GM21515 (cell line): ENCODE data around the gene KCNAB1.
"Not testable (repeated sequence)": the region's sequence is repeated elsewhere in the genome, so short reads cannot be mapped to it uniquely, and the experiment has no call there.

Experiments
- ATAC-seq: cut with Tn5 transposase; IDR thresholded peaks from one replicate; pipeline ENCODE4 v1.9.1; 2021; ENCODE audit not compliant: unreplicated experiment

The KCNAB1 gene

DNA sequence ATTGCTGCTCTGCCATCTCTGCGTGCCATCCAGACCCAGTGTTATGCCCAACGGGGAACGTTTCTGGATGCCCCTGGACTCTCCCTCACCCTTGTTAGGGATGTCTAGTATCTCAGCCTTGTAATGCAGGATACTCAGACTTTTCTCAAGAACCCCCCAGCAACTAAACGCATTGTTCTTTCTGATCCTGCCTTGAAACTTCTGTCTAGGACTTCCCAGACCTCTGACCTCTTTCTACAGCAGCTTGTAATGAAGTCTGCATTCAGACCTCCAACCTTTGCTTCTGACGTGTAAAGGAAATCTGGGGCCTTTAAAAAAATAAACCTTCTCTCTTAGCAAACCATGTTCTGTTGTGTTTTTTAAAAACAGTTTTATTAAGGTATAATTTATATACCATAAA lies 139.5 kb downstream of the KCNAB1 start:
- ATAC-seq, result no peak

DNA sequence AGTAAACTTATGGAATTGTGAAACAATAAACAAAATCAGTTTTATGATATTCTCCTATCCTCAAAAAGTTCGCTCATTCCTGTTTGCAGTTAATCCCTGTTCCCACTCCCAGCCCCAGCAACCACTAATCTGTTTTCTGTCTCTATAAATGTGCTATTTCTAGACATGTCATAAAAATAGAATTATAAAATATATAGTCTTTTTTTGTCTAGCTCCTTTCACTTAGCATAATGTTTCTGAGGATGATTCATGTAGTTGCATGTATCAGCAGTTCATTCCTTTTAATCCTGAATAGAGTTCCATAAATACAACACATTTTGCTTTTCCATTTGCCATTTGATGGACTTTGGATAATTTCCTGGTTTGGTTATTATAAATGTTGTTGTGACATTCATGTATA lies 140.0 kb downstream of the KCNAB1 start:
- no peak for ATAC-seq

DNA sequence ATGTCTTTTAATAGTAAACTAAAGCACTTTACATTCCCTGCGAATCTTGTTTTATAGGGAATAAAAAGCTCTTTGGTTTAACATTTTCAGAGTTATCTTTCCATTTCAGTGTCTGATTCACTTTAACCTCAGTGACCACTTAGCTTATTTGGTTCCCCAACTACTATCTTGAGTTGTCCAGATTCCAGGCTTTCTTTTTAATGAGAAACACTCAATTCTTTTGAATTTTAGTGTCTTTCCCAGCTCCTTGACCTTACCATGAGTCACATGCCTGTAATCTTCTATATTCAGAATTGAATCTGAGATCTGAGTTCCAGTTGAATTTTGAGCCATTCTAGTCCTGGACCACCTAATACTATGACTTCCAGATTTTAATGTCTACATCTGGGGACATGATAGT lies 144.4 kb downstream of the KCNAB1 start:
- ATAC-seq, result no peak

DNA sequence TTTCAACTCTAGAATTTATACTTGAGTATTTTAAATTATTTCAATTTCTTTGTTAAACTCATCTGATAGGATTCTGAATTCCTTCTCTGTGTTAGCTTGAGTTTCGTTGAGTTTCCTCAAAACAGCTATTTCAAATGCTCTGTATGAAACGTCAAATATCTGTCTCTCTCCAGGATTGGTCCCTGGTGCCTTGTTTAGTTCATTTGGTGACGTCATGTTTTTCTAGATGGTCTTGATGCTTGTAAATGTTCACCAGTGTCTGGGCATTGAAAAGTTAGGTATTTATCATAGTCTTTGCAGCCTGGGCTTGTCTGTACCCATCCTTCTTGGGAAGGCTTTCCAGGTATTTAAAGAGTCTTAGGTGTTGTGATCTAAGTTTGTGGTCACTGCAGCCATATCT lies 151.1 kb downstream of the KCNAB1 start:
- no peak for ATAC-seq

- no peak for ATAC-seq
Observed at GRCh38 chr3:156271995-156272719, 151.8 kb downstream of the KCNAB1 start.

- ATAC-seq, result no peak
Observed at GRCh38 chr3:156273111-156273694, 152.8 kb downstream of the KCNAB1 start.

- ATAC-seq, result no peak
Observed at GRCh38 chr3:156274791-156275190, 154.4 kb downstream of the KCNAB1 start.

DNA sequence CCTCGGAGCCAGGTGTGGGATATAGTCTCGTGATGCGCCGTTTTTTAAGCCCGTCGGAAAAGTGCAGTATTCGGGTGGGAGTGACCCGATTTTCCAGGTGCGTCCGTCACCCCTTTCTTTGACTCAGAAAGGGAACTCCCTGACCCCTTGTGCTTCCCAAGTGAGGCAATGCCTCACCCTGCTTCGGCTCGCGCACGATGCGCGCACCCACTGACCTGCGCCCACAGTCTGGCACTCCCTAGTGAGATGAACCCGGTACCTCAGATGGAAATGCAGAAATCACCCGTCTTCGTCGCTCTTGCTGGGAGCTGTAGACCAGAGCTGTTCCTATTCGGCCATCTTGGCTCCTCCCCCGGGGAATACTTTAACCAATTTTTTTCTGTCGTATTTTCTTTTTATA lies 164.3 kb downstream of the KCNAB1 start:
- ATAC-seq, result not testable (repeated sequence)

DNA sequence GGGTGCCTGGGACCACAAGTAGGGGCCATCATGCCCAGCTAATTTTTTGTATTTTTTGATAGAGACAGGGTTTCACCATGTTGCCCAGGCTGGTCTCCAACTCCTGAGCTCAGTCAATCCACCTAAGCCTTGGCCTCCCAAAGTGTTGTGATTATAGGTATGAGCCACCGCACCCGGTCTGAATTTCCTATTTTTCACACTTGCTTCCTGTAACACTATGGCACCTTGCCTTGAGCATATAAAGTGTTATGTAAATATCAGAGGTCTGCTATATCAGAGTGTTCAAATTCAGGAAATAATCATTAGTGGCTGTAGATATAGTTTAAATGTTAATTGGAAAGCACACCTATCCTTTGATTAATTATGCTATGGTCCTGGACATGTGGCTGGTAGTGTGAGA lies 165.2 kb downstream of the KCNAB1 start:
- no peak for ATAC-seq

GRCh38 chr3:156290924-156291271 lies 170.5 kb downstream of the KCNAB1 start:
- no peak for ATAC-seq

DNA sequence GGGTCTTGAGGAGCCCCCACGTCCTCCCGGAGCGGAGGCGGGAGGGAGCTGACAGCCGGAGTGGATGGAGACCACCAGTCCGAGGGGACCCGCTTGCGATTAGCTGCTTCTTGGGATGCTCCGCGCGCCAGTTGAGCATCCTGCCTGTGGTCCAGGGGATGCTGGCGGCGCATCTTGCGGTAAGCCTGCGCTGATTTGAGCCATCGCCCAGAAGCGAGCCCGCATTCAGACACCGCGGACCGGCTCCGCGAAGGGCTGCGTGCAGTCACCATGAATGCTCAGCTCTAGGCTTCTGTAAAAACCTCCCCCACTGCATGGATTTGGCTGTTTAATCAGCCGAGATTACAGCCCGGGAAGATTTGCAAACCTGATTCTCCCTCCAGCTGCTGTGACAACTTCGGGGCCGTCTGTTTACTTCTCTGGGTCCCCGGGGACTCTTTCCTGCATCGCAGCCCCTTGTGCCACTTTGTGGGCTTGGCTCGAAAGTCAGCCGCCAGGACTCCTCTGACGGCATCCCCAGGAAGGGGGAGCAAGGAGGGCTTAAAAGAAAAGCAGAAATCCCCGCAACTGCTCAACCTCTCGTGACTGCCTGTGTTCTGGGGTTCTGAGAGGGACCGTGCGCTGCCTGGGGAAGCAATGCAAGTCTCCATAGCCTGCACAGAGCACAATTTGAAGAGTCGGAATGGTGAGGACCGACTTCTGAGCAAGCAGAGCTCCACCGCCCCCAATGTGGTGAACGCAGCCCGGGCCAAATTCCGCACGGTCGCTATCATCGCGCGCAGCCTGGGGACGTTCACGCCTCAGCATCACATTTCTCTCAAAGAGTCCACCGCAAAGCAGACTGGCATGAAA lies 171.1 kb downstream of the KCNAB1 start:
- no peak for ATAC-seq

- no peak for ATAC-seq
Observed at GRCh38 chr3:156293566-156293965, 173.2 kb downstream of the KCNAB1 start.

DNA sequence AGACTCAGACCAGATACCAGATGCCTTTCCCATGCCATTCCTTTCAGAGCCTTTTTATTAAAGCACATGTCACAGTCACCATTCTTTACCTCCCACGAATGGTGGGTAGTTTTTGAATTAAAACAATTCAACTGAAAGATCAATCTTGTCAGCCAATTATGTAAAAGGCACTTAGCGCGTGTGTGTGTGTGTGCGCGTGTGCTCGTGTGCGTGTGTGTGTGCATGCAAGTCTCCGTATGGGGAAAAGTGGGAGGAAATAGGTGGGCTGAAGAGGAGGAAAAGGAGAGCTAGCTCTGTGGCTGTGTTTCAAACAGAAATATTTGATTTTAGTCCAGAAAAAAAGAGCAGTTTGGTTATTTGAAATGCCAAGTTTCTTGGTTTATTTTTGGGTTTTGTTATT lies 177.2 kb downstream of the KCNAB1 start:
- ATAC-seq, result no peak

- ATAC-seq, result no peak
Observed at GRCh38 chr3:156298014-156298413, 177.6 kb downstream of the KCNAB1 start.

GRCh38 chr3:156298938-156299337 lies 178.6 kb downstream of the KCNAB1 start:
- ATAC-seq, result no peak

DNA sequence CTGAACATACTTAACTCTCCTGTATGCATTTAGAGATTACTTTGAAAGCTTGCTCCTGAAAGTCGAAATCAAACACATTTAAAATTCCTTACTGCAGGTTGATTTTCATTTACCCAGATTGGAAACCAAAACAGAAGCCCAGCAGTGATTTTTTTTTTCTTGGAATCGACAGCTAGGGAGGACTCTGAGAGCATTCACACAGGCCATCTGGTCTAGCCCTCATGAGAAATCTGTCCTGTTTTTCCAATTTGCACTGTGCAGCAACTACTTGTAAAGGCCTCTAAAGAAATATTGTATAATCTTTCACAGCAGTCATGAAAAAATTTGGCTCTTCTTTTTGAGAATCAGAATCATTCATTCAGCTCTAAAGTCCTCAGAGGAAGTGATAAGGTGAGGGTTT lies 179.2 kb downstream of the KCNAB1 start:
- no peak for ATAC-seq

- no peak for ATAC-seq
Observed at GRCh38 chr3:156300371-156300770, 180.0 kb downstream of the KCNAB1 start.

DNA sequence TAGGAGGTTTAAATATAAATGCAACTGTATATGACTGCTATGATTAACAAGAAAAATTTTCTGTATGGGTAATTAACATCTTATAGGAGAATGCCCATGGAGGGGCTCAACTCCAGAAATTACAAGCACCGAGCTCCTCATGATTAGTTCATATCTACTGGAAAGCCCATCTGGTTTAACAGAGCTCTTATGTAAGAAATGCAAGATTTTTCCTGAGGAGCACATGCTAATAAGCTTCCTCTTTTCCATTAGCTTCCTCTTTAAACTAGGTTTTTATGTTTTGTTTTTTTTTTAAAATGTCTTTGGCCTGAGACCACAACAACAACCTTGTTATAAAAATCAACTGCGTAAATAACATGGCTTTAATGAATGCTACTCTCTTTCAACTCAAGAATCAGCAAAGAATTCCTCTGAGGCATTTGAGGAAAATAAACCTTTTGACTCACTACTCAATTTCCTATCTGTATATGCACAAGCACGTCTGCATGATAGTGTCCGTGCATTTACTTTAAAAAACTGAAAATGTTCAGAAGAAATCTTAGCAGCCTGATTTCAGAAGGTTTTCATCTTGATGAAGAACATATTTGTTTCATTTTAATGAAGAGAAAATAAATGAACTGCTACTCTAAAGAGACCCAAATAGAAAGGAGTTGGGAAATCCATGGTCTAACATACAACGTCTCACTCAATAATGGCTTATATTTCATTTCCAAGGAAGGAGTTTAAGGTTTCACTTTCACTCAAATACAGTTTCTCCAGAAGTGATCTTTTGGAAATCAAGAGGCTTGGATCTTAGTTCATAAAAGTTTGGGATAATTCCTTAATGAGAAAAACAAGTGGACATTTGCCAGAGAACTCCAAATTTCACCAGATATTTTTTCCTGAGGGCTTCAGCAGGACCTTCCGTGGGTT lies 180.8 kb downstream of the KCNAB1 start:
- ATAC-seq, result no peak

- ATAC-seq, result no peak
Observed at GRCh38 chr3:156303001-156303707, 182.8 kb downstream of the KCNAB1 start.

DNA sequence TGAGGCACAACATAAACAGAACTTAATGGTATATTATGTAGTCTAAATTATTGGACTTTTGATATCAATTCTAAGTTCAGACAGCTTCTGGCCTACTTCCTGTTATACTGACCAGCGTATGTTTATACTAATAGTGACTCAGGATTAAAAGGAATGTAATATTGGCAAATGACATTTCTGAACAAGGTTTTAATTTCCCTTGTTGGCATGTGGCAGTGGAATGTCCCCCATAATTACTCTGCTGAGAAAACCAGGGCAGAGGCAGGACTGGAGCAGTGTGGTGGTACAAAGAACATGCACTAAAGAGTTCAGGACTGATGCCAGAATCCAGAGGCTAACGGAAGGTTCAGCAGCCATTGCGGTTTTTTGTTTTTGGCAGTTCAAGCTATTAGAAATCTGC lies 184.0 kb downstream of the KCNAB1 start:
- no peak for ATAC-seq
